ENCODE measurements around the gene ABCC8. TPM values are rescaled to one million over a fixed set of nuclear protein-coding genes. Genes with fewer than 3 reads are reported as not detected.

ABCC8 gene
- total RNA-seq (10 to 100 TPM in 1 of 2 donors, 1 to 10 TPM in 1; 5.5 to 12.6 TPM), polyA plus RNA-seq (ENCODE audit: insufficient read length in 2 of 2) (10 to 100 TPM; 24.1 to 33.2 TPM)
- long read RNA-seq, donor 1, partial matches to known transcripts, result 0 of 1 reads
- long read RNA-seq, donor 1, other reads (novel, unspliced or antisense), result 0 of 1 reads
- long read RNA-seq, donor 2, result 0 reads
- long read RNA-seq, donor 3, result 0 reads
- long read RNA-seq, donor 4, result 0 reads

DNA sequence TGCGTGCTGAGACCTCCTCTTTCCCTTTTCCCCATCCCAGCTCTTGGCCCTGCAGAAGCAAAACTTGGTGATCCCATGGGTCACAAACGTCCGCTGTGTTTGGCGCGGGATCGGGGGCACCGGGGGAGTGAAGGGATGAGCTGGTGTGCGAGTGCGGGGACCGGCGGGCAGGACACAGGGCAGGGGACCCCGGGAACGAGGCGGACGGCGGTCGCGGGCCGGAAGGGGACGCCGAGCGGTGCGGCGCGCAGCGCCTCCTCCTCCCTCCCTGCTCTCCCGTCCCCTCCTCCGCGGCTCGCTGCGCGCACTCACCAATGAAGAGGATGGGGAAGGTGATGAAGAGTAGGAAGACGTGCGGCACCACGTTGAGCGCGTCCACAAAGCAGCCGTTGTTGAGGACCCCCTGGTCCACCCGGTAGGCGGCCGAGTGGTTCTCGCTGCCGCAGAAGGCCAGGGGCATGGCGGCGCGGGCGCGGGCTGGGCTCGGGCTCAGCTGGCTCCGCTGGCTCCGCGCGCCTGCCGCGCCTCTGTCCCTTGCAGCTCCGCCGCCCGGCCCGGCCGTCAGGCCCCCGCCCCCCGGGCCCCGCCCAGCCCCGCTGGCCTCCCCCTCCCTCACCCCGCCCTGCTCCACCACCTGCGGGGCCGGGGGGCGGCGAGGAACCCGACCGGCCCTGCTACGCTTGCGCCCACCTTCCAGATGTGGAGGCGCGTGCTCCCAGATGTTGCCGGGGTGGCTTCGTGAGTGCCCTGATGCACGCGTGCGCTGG, at the start of gene ABCC8:
ABCC8 (minus strand) TSS at position 529 of the 767 bp plus-strand sequence; CDS start at position 460, 69 bp downstream.
- peaks cover 20% of the 10 kb centered on the region for H3K4me1 ChIP-seq (ENCODE audit: control insufficient read depth, insufficient read depth, low read length)
- no peaks in the 10 kb centered on the region for H3K9me3 ChIP-seq (ENCODE audit: control insufficient read depth, insufficient read depth, low read length)
- no peaks in the 10 kb centered on the region for H3K36me3 ChIP-seq (ENCODE audit: control insufficient read depth, insufficient read depth, low read length)
- H3K4me3 ChIP-seq (ENCODE audit: low read depth, low read length), result peak within 1 kb of the TSS; percentile 45
- DNase-seq (ENCODE audit: low read depth in 4 of 6, low spot score in 6 of 6), result peak in 2 of 6 donors; percentile 66 to 79
- H3K27ac ChIP-seq (ENCODE audit: low read depth, low read length), result no peak within 1 kb of the TSS
- WGBS (ENCODE audit: insufficient coverage), result 0% methylated on average over 52 of the region's 80 CpGs
- peaks cover 26% of the 10 kb centered on the region for H3K27me3 ChIP-seq (ENCODE audit: control insufficient read depth, insufficient read depth, low read length)

DNA sequence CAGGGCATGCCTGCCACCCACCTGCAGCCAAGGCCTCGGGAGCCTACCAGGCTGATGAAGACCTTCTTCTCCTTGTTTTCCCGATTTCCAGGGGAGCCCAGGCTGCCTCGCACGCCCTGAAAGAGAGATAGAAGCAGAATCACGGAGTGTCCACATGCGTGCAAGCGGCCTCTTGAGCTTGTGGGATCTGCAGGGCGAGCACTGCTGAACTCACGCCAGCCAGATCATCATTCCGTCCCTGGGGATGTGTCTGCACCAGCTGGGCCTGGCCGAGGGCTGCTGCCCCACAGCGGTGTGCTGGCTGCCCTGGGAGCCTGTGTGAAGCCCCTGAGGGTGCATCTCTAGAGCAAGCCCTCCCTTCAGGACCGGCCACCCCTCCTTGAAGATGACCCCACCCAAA, 49.7 kb upstream of the ABCC8 start:
- 87% methylated on average over 12 of the region's 13 CpGs for WGBS (ENCODE audit: insufficient coverage)
- DNase-seq (ENCODE audit: low read depth in 4 of 6, low spot score in 6 of 6), result no peak
- Histone ChIP-seq H3K4me3 (ENCODE audit: low read depth, low read length) (no peak overlapping the region), H3K4me1 (ENCODE audit: control insufficient read depth, insufficient read depth, low read length) (peaks cover 34% of the 10 kb centered on the region), H3K27ac (ENCODE audit: low read depth, low read length) (no peak overlapping the region), H3K36me3 (ENCODE audit: control insufficient read depth, insufficient read depth, low read length) (peaks cover 2% of the 10 kb centered on the region), H3K27me3 (ENCODE audit: control insufficient read depth, insufficient read depth, low read length) (no peaks in the 10 kb centered on the region), H3K9me3 (ENCODE audit: control insufficient read depth, insufficient read depth, low read length) (no peaks in the 10 kb centered on the region)

DNA sequence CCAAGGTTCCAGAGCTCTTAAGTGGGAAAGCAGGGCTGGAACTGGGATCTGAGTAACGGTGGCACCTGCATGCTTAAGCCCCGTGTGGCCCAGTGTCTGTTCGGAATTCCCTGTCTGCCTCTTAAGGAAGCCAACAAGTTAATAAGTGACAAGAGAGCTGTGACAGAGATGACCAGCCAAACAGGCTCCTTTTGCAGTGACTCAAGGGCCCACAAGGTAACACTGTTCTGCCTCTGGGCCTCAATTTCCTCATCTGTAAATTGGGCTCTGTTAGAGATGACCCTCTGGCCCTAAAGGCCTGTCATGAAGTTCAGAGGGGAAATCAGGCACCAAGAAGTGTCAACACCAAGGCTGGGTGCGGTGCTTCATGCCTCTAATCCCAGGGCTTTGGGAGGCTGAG, 48.9 kb upstream of the ABCC8 start:
- H3K36me3 ChIP-seq (ENCODE audit: control insufficient read depth, insufficient read depth, low read length), result peaks cover 2% of the 10 kb centered on the region
- peaks cover 28% of the 10 kb centered on the region for H3K4me1 ChIP-seq (ENCODE audit: control insufficient read depth, insufficient read depth, low read length)
- no peak for DNase-seq (ENCODE audit: low read depth in 4 of 6, low spot score in 6 of 6)
- no peaks in the 10 kb centered on the region for H3K27me3 ChIP-seq (ENCODE audit: control insufficient read depth, insufficient read depth, low read length)
- H3K9me3 ChIP-seq (ENCODE audit: control insufficient read depth, insufficient read depth, low read length), result no peaks in the 10 kb centered on the region
- 63% methylated on average over 3 of the region's 4 CpGs for WGBS (ENCODE audit: insufficient coverage)
- H3K4me3 ChIP-seq (ENCODE audit: low read depth, low read length), result no peak overlapping the region
- no peak overlapping the region for H3K27ac ChIP-seq (ENCODE audit: low read depth, low read length)

DNA sequence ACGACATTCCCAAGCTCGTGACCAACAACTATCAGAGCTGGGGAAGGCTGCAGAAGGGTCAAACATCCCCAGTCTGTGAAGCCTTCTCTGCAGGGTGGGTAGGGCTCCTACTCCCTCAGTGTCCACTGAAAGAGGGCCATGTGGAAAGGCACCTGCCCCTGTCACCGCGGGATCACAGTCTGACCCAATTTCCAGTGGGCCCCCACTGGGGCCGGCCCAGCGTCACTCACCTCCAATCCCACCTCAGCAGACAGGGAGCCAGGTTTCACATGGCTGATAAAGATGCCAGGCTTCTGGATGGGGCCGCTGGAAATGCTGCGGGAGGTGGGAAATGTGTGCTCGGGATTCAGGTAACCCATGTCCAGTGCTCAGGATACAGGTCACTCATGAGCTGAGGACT, 47.6 kb upstream of the ABCC8 start:
- Histone ChIP-seq H3K36me3 (ENCODE audit: control insufficient read depth, insufficient read depth, low read length) (peaks cover 2% of the 10 kb centered on the region), H3K27me3 (ENCODE audit: control insufficient read depth, insufficient read depth, low read length) (no peaks in the 10 kb centered on the region), H3K9me3 (ENCODE audit: control insufficient read depth, insufficient read depth, low read length) (no peaks in the 10 kb centered on the region), H3K4me1 (ENCODE audit: control insufficient read depth, insufficient read depth, low read length) (peaks cover 28% of the 10 kb centered on the region), H3K27ac (ENCODE audit: low read depth, low read length) (no peak overlapping the region), H3K4me3 (ENCODE audit: low read depth, low read length) (no peak overlapping the region)
- DNase-seq (ENCODE audit: low read depth in 4 of 6, low spot score in 6 of 6), result no peak
- 99% methylated on average over 9 of the region's 9 CpGs for WGBS (ENCODE audit: insufficient coverage)

DNA sequence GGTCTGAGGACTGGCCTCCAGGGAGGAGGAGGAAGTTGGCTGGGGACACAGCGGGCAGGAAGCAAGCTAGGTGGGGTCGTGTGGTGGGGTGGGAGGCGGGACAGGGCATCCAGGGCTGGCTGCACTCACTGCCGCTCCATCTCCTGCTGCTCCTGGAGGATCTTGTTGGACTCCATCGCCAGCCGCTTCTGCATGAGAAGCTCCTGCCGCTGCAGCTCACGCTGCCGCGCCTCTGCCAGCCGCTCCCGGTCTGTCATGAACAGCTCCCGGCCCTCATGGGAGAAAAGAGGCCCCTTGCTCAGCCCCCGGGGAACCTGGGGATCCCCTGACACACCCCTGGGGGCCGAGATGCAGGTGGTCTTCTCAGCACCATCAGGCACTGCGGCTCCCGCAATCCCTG, 46.0 kb upstream of the ABCC8 start:
- Histone ChIP-seq H3K27me3 (ENCODE audit: control insufficient read depth, insufficient read depth, low read length) (no peaks in the 10 kb centered on the region), H3K27ac (ENCODE audit: low read depth, low read length) (no peak overlapping the region), H3K4me3 (ENCODE audit: low read depth, low read length) (no peak overlapping the region), H3K4me1 (ENCODE audit: control insufficient read depth, insufficient read depth, low read length) (peaks cover 21% of the 10 kb centered on the region), H3K36me3 (ENCODE audit: control insufficient read depth, insufficient read depth, low read length) (peaks cover 2% of the 10 kb centered on the region), H3K9me3 (ENCODE audit: control insufficient read depth, insufficient read depth, low read length) (no peaks in the 10 kb centered on the region)
- no peak for DNase-seq (ENCODE audit: low read depth in 4 of 6, low spot score in 6 of 6)
- 83% methylated on average over 15 of the region's 17 CpGs for WGBS (ENCODE audit: insufficient coverage)

DNA sequence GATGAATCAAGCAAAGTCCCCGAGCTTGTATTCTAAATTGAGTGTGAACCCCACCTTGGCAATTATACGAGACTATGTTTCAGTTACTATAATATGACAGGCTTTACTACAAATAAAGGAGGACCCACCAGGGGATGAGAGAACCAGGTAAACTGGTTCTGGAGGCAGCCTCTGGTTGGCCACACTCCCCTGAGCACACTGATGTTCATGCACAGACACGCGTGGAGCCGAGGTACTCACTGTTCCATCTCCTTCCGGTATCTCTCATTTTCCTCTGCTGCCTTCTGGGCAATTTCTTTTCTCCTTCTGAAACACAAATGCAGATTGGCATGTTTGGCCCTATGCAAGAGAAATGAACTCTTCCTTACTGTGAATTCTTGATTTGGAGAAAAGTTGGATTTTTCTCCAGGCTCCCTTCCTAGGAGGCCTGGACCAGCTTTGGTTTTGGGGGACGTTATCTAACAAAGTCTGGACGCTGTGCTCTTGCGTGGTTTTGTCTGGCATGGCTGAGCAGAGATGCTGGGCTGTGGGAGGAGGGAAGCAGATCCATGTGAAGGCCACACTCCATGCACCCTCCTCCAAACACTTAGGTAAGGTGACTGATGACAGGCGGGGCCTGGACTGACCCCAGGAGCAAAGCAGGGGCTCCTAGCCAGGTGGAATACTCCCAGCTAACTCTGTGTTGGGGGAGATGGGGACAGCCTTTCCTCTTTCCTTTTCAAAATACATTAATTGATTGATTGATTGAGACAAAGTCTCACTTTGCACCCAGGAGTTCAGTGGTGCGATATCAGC, 44.7 kb upstream of the ABCC8 start:
- Histone ChIP-seq H3K9me3 (ENCODE audit: control insufficient read depth, insufficient read depth, low read length) (no peaks in the 10 kb centered on the region), H3K36me3 (ENCODE audit: control insufficient read depth, insufficient read depth, low read length) (no peaks in the 10 kb centered on the region), H3K27me3 (ENCODE audit: control insufficient read depth, insufficient read depth, low read length) (no peaks in the 10 kb centered on the region), H3K27ac (ENCODE audit: low read depth, low read length) (no peak overlapping the region), H3K4me3 (ENCODE audit: low read depth, low read length) (no peak overlapping the region), H3K4me1 (ENCODE audit: control insufficient read depth, insufficient read depth, low read length) (peaks cover 30% of the 10 kb centered on the region)
- DNase-seq (ENCODE audit: low read depth in 4 of 6, low spot score in 6 of 6), result no peak
- WGBS (ENCODE audit: insufficient coverage), result 73% methylated on average over 5 of the region's 11 CpGs

DNA sequence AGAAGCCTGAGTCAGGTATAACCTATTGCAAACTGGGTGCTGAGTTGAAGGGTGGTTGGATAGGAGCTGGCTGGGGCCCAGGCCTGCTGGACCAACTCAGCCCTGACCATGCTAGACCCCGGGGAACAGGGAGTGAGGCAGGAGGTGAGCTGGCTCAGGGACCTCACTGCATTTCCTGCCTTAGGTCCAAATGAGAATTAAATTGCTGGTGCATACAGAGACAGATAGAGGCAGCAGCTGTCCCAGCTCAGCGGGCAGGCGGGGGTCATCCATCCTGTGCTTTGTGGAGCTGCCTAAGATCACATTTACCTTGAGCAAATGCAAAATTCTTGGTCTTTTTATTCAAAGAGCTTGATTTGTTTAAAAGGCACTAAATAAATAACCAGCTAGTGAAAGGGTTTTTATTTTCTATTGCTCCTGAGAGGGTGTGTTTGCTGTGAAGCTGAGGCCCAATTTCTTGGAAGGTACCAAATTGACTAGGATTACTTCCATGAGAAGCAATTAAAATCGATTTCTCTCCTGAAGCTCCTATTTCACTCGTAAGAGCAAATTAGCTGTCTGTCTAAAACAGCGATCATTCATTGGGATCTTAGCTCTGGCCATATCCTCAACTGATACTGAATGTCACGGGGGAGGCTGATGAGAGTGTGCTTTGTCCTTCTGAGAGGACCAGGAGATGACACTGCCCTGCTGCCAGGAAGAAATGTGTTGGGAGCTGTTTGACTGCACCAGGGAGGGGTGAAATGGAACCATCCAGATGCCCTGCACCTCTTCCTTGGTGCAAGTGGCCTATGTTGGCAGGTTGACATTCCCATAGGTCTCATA, 42.6 kb upstream of the ABCC8 start:
- no peak overlapping the region for H3K4me3 ChIP-seq (ENCODE audit: low read depth, low read length)
- no peaks in the 10 kb centered on the region for H3K27me3 ChIP-seq (ENCODE audit: control insufficient read depth, insufficient read depth, low read length)
- peaks cover 35% of the 10 kb centered on the region for H3K4me1 ChIP-seq (ENCODE audit: control insufficient read depth, insufficient read depth, low read length)
- WGBS (ENCODE audit: insufficient coverage), result 29% methylated on average over 3 of the region's 7 CpGs
- H3K27ac ChIP-seq (ENCODE audit: low read depth, low read length), result peak overlapping the region; percentile 16
- no peaks in the 10 kb centered on the region for H3K9me3 ChIP-seq (ENCODE audit: control insufficient read depth, insufficient read depth, low read length)
- H3K36me3 ChIP-seq (ENCODE audit: control insufficient read depth, insufficient read depth, low read length), result no peaks in the 10 kb centered on the region
- peak in 1 of 6 donors; percentile 63 for DNase-seq (ENCODE audit: low read depth in 4 of 6, low spot score in 6 of 6)

DNA sequence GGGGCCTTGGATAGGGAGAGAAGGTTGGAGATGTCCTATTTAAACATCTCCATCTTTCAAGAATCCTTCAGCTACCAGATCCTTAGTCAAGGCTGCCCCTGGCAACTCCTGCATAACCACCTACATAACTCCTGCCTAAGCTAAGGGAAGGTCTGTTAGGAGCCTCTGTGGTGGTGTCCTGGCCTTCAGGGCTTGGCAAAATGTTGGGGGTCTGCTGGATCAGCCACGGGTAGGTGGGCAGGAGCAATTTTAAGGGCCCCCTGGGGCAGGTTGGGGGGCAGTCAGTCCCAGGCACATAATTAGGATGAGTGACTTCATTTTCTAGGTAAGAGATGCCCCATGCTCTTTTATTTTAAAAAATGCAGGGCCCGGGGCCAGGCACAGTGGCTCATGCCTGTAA, 41.7 kb upstream of the ABCC8 start:
- Histone ChIP-seq H3K36me3 (ENCODE audit: control insufficient read depth, insufficient read depth, low read length) (no peaks in the 10 kb centered on the region), H3K4me3 (ENCODE audit: low read depth, low read length) (no peak overlapping the region), H3K27me3 (ENCODE audit: control insufficient read depth, insufficient read depth, low read length) (no peaks in the 10 kb centered on the region), H3K4me1 (ENCODE audit: control insufficient read depth, insufficient read depth, low read length) (peaks cover 35% of the 10 kb centered on the region), H3K27ac (ENCODE audit: low read depth, low read length) (no peak overlapping the region), H3K9me3 (ENCODE audit: control insufficient read depth, insufficient read depth, low read length) (no peaks in the 10 kb centered on the region)
- DNase-seq (ENCODE audit: low read depth in 4 of 6, low spot score in 6 of 6), result no peak
- 75% methylated on average over 2 of the region's 2 CpGs for WGBS (ENCODE audit: insufficient coverage)

DNA sequence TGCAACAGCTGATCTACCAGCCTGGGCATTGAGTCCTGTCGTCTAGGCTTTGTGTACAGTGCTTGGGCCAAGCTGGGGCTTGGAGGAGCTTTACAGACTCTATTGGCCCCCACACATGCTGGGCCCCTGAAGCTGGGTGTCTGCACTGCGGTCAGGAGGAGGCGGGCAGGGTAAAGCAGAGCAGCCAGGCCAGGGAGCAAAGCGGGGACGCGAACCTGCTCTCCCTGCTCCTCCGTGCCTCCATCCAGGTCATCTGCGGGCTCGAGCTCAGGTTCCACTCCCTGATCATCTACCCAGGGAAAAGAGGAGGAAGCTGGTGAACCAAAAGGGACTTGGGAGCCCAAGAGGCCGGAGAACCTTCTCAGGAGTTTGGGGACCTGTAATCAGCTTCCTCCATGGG, 40.5 kb upstream of the ABCC8 start:
- no peak overlapping the region for H3K27ac ChIP-seq (ENCODE audit: low read depth, low read length)
- WGBS (ENCODE audit: insufficient coverage), result 89% methylated on average over 5 of the region's 10 CpGs
- peaks cover 35% of the 10 kb centered on the region for H3K4me1 ChIP-seq (ENCODE audit: control insufficient read depth, insufficient read depth, low read length)

More for the DNA sequence above, 40.5 kb upstream of the ABCC8 start:
- DNase-seq (ENCODE audit: low read depth in 4 of 6, low spot score in 6 of 6), result no peak
- Histone ChIP-seq H3K27me3 (ENCODE audit: control insufficient read depth, insufficient read depth, low read length) (no peaks in the 10 kb centered on the region), H3K36me3 (ENCODE audit: control insufficient read depth, insufficient read depth, low read length) (no peaks in the 10 kb centered on the region), H3K4me3 (ENCODE audit: low read depth, low read length) (no peak overlapping the region), H3K9me3 (ENCODE audit: control insufficient read depth, insufficient read depth, low read length) (no peaks in the 10 kb centered on the region)

Data from spinal cord (tissue), 10 donors.